ELF-1 (cell line): ENCODE results near the gene CBR3.
"Not testable (repeated sequence)": the region's sequence is repeated elsewhere in the genome, so short reads cannot be mapped to it uniquely, and the experiment has no call there.

Experiments used
- DNase-seq: peaks from one replicate; pipeline ENCODE4 v3.0.0-alpha.2; 2016; ENCODE audit warnings: low read depth, low spot score

Gene CBR3

DNA sequence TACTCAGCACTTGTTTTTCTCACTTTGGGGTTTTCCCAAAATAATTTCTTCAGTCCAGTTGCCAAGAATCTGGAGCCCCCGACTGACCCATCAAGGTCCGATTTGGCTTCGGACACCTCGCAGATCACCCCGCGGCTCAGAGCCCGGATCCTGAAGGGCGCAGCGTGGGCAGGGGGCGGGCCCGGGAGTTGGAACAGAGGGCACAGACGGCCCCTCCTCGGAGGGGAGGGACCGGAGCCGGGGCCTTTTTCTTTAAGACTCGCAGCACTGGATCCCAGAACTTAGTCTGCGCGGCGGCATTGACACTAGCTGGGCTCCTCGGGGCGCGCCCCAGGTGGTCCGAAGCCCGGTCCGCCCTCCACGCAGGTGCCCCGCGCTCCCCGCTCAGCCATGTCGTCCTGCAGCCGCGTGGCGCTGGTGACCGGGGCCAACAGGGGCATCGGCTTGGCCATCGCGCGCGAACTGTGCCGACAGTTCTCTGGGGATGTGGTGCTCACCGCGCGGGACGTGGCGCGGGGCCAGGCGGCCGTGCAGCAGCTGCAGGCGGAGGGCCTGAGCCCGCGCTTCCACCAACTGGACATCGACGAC lies at the start of gene CBR3:
Gene CBR3, plus strand, starts transcription at position 277 of the 588 bp plus-strand sequence. Its CDS starts 114 bp downstream, at position 391.
- DNase-seq: no peak

DNA sequence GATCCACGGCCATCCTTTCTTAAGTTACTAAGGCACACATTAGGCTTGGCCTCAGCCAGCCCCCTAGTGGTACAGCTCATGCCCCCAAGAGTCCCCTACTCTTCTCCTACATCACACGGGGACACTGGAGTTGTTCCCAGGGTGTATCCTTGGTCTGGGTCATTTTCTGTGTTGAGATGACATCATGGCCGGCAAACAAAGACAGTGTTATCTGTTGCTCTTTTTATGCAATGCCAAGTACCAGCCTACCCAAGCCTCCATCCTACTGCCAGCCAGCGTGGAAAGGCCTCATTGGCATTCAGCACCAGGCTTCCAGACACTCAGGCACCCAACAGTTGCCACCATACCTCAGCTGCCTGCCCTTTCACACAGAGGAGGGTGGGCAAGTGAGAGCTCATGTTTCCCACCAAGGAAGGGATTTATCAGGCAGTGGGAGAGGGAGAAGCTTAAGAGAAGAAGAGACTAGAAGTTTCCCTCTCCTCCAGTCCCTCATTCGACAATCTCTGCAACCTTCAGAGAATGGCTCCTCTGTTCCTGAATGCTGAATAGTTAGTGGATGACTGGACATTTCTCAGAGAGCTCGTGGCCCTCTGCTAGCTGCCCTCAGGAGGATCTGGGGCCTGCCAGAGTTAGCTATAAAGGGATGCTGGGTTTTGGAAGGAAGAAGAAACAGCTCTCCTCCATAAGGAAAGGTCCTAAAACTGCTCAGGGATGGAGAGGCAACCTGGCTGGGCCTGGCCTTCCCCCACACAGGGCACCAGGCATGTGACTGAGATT lies 47.3 kb upstream of the CBR3 start:
- no peak for DNase-seq

DNA sequence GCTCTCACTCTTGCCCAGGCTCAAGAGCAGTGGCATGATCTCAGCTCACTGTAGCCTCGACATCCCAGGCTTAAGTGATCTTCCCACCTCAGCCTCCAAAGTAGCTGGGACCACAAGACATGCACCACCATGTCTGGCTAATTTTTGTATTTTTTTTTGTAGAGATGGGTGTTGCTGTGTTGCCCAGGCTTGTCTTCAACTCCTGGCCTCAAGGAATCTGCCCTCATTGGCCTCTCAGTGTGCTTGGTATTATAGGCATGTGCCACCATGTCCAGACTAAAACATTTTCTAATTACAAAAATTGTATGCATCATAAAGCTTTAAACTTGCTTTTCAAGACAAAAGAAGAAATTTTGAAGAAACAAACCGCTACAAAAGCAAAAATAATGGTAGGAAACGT lies 44.9 kb upstream of the CBR3 start:
- DNase-seq: no peak

DNA sequence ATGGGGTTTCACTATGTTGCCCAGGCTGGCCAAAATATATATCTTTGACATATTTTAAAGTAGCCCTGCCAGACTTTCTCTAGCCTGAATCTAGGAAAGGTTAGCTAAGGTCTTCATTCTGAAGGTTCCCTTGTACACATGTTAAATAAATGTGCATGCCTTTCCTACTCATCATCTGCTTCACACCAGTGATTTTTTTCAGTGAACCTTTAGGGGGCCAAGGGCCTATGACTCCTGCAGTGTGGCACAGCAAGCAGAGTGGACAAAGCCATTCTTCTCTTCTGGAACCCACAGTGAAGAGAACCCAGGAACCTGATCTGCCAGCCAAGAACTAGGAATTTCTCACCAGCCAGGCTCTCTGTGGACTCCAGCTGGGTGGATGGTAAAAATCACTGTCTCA lies 42.2 kb upstream of the CBR3 start:
- DNase-seq: no peak

DNA sequence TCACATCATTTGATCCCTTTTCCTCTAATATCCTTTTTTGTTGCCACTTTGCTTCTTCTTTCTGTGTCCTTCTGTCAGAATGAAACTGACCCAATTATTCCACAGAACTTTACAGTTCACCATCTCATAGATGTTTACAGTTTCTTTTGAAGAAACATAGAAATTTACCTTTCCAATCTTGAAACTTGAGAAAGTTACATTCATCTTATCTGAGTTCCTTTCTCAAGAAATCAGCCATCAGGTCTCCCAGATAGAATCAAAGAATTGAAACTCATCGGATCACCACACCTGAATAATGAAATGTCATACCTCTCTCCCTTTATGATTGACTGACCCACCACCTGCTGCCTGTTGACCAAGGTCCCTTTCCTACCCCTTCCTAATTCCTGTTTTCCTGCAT lies 41.4 kb upstream of the CBR3 start:
- no peak for DNase-seq

DNA sequence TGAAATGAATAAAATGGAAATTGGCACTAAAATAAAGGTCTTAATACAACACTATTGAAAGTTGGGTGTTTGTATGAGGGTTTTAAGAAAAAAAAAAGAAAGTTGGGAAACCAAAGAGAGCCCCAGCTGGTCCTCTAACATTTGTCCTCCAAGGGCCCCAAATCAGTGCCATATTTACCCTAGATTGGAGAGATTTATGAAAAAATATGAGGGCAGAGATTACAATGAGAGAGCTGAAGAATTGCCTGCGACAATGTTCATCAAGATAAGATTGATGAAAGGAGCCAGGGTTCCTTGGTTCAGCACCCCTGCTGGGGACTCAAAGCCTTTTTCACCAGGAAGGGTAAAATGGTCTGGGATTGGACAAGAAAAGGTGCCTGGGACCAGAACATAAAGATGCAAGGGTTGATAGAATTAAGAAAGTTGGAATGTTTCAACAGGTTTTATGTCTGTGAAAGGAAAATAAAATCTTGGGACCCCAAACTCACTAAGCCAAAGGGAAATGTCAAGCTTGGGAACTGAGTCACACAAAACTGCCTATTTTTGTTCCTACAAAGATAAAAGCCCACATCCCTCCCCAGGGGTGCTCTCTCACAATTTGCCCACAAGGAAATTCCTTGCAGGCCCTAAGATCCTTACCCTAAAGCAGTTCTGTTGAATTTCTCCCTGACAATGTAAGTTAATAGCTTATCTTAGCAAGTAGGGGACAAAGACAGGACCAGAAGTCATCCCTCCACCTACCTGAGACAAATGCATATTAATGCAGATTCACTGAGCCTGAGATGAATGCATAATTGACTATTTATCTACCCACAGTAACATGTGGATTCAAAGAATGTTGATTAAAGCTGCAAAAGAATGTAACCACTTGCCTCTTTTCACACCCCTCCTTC lies 38.2 kb upstream of the CBR3 start:
- peak; percentile 53 for DNase-seq

DNA sequence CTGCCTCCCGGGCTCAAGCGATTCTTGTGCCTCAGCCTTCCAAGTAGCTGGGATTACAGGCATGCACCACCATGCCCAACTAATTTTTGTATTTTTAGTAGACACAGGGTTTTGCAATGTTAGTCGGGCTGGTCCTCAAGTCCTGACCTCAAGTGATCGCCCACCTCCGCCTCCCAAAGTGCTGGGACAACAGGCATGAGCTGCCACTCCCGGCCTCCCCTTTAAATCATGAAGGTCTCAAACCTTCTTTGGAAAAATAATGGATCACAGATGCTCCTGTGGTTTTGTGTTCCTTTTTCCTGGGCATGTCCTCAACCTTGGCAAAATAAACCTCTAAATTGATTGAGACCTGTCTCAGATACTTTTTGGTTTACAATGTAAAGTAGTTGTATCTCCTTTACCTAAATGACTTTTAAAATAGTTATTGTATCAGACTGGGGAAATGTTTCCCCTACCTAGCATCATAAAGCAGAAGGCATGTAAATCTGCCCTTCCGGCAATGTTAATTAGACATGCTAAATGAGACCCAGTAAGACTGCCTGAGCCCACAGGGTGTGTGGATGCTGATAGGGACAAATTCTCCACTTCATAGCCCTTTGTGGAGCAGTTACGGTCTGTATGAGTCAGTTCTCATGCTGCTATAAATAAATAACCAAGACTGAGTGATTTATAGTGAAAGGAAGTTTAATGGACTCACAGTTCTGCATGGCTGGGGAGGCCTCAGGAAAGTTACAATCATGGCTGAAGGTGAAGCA lies 37.3 kb upstream of the CBR3 start:
- no peak for DNase-seq

DNA sequence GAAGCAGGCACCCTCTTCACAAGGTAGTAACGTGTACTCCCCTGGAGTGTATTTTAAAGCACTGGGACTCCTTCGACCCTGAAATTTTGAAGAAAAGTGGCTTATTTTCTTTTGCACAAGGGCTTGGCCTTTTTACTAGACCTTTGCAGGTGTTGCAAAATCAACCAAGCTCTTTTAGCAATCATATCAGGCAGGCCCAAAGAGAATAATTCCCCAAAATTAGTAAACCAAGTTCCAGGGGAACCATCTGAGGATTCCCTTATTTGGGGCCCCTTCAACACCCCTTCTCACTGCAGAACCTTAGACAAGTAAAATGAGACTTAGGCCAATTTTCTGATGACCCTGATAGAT lies 36.7 kb upstream of the CBR3 start:
- no peak for DNase-seq

DNA sequence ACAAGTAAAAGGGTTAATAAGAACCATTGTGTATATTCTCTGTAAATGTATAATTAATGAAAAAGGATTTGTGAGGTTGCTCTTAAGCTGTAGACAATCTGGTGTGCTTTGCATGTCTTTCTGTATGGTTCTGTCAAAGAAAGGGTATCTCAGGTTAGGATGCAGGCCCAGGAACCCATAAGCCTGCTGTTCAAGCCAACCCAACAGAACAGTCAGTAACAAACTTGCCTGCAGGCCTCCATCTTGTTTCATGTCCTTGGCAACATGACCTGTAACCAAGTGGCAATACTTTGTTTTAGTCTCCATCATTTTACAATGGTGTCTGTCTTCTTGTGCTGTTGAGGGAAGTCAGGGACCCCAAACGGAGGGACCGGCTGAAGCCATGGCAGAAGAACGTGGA lies 35.9 kb upstream of the CBR3 start:
- DNase-seq: no peak

DNA sequence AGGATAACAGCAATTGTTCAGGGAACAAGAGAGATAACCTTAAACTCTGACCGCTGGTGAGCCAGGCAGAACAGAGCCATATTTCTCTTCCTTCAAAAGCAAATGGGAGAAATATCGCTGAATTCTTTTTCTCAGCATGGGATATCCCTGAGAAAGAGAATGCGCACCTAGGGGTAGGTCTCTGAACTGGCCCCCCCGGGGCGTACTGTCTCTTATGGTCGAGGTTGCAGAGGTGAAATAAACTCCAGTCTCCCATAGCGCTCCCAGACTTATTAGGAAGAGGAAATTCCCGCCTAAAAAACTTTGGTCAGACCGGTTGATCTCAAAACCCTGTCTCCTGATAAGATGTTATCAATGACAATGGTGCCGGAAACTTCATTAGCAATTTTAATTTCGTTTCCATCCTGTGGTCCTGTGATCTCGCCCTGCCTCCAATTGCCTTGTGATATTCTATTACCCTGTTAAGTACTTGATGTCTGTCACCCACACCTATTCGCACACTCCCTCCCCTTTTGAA lies 35.1 kb upstream of the CBR3 start:
- DNase-seq: not testable (repeated sequence)

DNA sequence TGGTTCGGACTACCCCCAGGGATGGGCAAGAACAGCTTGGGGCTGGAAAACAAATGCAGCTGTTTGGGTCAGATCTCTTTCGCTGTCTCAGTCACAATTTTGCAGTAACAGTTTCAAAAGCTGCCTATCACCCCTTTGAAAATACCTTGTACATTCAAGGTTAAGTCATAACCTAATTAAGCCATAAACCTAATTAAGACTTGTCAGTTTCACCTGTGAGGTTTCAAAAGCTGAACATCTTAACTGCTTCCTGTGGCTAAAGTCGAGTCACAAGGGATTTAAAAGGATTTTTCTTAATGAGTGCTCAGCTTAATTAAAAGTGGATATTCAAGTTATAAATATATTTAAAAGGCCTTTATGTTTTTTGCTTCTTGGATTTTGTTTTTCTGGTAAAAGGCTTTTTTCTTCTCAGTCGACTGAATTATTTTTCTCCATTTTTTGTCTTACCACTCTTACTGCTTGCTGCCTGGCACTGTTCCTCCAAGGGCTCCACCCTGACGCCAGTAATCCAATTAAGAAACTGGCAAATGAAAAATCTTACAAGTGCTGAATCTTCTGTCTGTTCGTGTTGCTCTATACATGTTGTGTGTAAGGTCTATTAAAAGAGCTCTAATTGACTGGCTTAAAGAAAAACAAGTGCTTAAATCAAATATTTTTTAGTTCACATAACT lies 33.8 kb upstream of the CBR3 start:
- no peak for DNase-seq

DNA sequence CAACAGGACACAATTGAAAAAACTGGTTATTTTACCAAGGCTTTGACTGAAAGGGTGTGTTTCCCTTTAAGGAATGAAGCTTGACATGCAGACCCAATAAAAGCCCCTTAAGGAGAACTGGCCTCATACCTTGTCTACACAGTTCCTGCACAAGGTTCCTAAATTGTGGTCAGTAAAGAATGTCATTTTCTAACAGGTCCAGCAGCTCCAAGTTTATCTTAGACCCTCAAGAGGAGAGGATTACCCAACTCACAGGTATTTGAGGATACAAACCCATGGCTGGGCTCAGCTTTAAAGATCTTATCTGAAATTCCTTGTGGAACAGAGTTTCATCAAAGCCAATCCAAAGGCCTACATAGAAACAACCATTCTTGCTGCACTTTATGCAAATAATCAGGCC lies 31.4 kb upstream of the CBR3 start:
- DNase-seq: peak; percentile 38

DNA sequence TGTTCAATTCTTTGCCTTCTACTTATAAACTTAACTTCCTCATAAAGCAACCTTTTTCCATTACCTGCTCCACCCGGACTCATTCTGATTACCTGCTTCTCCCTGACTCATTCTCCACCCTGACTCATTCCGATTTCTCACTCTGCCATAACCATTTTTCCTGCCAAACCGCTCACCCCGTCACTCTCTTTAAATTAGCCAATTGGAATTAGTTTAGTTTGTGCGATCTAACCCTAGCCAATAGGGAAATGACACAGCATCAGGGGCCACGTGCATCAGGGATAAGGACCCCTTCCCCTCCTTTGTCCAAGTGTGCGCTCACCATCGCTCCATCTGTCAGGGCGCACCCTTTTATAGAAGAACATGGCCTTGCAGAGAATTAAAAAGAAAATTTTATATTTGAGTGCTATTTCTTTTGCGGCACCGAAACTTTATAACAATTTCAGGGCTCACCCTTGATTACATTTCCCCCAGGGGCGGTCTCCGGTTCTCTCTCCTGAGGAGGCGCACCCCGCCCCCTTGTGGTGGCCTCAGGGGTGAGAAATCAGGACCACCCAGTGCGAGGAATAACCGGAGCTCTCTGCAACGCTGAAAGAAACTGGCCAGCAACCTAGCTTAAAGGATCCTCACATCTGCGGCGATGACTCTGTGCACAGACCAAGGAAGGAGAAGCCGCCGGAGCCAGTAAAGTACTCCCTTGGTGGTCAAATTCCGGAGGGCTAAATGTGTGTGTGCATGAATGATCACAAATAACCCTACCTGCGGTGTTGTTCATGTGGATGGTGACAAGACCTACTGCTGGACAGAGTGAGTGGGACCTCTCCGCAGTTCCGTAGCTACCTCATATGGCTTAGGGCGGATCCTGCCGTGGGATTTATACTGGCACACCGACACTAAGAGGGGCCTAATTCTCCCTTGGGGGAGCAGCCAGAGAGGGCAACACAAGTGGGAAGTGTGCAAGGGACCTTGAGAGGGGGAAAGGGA lies 30.3 kb upstream of the CBR3 start:
- peak; percentile 43 for DNase-seq

DNA sequence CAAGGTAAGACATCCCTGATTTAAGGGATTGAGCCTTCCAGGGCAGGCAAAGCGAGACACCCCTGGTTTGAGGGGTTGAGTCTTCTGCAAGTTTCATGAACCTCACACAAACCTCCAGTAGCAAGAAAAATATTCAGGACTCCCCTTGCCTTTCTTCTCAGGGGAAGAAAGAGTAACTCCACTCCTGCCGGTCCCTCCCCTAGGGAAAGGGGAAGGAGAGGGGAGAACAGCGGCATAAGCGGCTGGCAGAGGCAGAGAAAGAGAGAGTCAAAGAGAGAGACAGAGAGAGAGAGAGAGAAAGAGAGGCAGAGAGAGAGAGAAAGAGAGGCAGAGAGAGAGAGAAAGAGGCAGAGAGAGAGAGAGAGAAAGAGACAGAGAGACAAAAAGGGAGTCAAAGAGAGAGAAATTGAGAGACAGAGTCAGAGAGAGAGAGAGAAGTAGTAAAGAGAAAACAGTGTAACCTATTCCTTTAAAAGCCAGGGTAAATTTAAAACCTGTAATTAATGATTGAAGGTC lies 29.5 kb upstream of the CBR3 start:
- DNase-seq: no peak

DNA sequence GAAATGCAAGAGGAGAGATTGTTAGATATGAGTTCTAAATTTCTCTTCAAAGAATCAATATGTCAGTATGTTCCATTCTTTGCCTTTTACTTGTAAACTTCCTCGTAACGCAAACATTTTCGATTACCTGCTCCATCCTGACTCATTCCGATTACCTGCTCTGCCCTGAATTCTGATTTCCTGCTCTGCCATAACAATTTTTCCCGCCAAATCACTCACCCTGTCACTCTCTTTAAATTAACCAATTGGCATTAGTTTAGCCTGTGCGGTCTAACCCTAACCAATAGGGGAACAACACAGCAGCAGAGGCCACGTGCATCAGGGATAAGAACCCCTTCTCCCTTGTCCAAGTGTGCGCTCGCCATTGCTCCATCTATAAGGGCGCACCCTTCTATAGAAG lies 25.0 kb upstream of the CBR3 start:
- no peak for DNase-seq

DNA sequence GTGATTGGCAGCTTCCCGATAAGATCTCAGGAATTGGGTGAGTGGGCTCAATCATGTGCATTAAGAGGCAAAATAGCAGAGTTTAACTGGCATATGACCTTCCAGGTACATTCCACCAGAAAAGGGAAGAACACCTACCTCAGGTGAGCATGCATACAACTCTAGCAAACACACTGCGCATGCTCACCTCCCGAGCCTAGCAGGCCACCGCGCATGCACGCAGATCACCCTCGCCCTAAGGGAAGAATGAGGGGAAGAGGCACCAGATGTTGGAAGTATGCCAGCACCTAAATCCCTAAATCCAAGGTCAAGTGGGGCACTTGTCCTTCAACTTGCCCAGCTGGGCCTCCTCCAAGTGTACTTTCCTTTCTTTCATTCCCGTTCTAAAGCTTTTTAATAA lies 23.6 kb upstream of the CBR3 start:
- DNase-seq: no peak

DNA sequence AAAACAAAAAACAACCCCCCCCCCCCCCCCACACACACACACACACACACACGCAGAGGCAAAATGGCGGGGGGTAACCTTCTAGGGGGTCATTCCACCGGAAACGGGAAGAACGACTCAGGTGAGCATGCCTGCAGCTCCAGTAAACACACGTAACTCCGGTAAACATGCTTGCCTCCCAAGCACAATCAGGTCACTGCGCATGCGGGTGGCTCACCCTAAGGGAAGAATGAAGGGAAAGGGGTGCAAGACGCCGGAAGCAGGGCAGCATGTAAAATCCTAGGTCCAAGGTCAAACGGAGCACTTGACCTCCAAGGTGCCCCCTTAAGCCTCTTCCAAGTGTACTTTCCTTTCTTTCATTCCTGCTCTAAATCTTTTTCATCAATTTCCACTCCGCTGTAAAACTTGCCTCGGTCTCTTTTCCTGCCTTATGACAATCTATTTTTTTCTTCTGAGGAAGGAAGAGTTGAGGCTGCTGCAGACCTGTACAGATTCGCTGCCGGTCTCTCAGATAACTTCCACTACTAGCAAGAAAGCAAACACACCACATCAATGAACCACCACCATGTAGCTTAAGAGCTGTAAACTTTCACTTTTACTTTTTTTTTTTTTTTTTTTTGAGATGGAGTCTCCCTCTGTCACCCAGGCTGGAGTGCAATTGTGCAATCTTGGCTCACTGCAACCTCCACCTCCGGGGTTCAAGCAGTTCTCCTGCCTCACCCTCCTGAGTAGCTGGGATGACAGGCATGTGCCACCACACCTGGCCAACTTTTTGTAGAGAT lies 21.0 kb upstream of the CBR3 start:
- no peak for DNase-seq

DNA sequence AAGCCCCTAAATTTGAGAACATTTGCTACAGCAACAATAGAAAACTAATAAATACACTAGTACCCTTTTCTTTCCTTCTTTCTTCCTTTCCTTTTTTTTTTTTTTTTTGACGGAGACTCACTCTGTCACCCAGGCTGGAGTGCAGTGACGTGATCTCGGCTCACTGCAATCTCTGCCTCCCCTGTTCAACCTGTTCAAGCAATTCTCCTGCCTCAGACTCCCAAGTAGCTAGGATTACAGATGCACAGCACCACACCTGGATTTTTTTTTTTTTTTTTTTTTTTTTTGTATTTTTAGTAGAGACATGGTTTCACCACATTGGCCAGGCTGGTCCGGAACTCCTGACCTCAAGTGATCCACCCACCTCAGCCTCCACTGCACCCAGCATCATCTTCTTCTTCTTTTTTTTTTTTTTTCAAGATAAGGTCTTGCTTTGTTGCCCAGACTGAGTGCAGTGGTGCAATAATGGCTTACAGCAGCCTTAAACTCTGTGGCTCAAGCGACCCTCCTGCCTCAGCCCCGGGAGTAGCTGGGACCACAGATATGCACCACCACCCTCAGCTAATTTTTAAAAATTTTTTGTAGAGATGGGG lies 19.6 kb upstream of the CBR3 start:
- no peak for DNase-seq
